SHP77 treated with DMSO at 0.1 percent for 48 hours (cell line): ENCODE results near the gene UBQLN4.

Source experiments
- DNase-seq: peaks from one replicate; lab custom pipeline; 2025; lab: John Stamatoyannopoulos, UW

UBQLN4 gene

GRCh38 chr1:156014829-156015228, 38.8 kb downstream of the UBQLN4 start:
- DNase-seq, result no peak

GRCh38 chr1:156012051-156012817, 41.4 kb downstream of the UBQLN4 start:
- DNase-seq, result no peak

- DNase-seq, result no peak
Observed at GRCh38 chr1:156009404-156009803, 44.2 kb downstream of the UBQLN4 start.

GRCh38 chr1:156006666-156007376, 46.8 kb downstream of the UBQLN4 start:
- DNase-seq, result no peak

GRCh38 chr1:156004843-156005584, 48.6 kb downstream of the UBQLN4 start:
- no peak for DNase-seq

GRCh38 chr1:156003923-156004188, 49.7 kb downstream of the UBQLN4 start:
- no peak for DNase-seq

- DNase-seq, result no peak
Observed at GRCh38 chr1:156002188-156002911, 51.2 kb downstream of the UBQLN4 start.

- no peak for DNase-seq
Observed at GRCh38 chr1:156001662-156002171, 51.9 kb downstream of the UBQLN4 start.

GRCh38 chr1:156001021-156001661, 52.5 kb downstream of the UBQLN4 start:
- no peak for DNase-seq

GRCh38 chr1:155999964-156000363, 53.6 kb downstream of the UBQLN4 start:
- no peak for DNase-seq

- DNase-seq, result no peak
Observed at GRCh38 chr1:155996166-155996565, 57.4 kb downstream of the UBQLN4 start.

- no peak for DNase-seq
Observed at GRCh38 chr1:155993595-155993994, 60.0 kb downstream of the UBQLN4 start.

- DNase-seq, result no peak
Observed at GRCh38 chr1:155990005-155990739, 63.4 kb downstream of the UBQLN4 start.

GRCh38 chr1:155989242-155990004, 64.2 kb downstream of the UBQLN4 start:
- DNase-seq, result peak; percentile 73
